Right lobe of liver (tissue), 4 donors: Measurements from ENCODE around the gene CEMIP2.

Experiments used
- POLR2A ChIP-seq: fragments of 450-650 bp; IDR thresholded peaks from one replicate; pipeline ENCODE4 v1.6.1; 2017; ENCODE audit warnings: antibody characterized with exemption, mild to moderate bottlenecking
- TF ChIP-seq, protein P1 (sequence below), 4 donors: fragments of 200-600 bp in 3 of 4; fragments of 450-650 bp in 1 of 4; IDR thresholded peaks; one replicate each; pipeline versions ENCODE4 v1.5.1 to v1.8.0; 2016 to 2022; ENCODE audit warnings: antibody characterized with exemption in 4 of 4, mild to moderate bottlenecking in 2 of 4
- donor health status: DM: no; HTN: no; CAD: no.
- donor health status: DM: no; HTN: no; CAD: no.
- donor health status: DM: no; HTN: yes; CAD: no.

- no peak for TF ChIP-seq POLR2A
- TF ChIP-seq, protein P1, sequence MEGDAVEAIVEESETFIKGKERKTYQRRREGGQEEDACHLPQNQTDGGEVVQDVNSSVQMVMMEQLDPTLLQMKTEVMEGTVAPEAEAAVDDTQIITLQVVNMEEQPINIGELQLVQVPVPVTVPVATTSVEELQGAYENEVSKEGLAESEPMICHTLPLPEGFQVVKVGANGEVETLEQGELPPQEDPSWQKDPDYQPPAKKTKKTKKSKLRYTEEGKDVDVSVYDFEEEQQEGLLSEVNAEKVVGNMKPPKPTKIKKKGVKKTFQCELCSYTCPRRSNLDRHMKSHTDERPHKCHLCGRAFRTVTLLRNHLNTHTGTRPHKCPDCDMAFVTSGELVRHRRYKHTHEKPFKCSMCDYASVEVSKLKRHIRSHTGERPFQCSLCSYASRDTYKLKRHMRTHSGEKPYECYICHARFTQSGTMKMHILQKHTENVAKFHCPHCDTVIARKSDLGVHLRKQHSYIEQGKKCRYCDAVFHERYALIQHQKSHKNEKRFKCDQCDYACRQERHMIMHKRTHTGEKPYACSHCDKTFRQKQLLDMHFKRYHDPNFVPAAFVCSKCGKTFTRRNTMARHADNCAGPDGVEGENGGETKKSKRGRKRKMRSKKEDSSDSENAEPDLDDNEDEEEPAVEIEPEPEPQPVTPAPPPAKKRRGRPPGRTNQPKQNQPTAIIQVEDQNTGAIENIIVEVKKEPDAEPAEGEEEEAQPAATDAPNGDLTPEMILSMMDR (IDR thresholded peaks at IDR 0.05) = no peak
Measured at GRCh38 chr9:71665247-71665646, 103.1 kb downstream of the CEMIP2 start.
